Measurements from ENCODE around the gene LRRC53.

Gene LRRC53

GRCh38 chr1:74486036-74486435 lies 26.4 kb downstream of the LRRC53 start:
- DNase-seq, result no peak

GRCh38 chr1:74485622-74486021 lies 26.8 kb downstream of the LRRC53 start:
- DNase-seq, result no peak

- DNase-seq, result no peak
These were observed 30.8 kb downstream of the LRRC53 start for GRCh38 chr1:74481607-74482006.

GRCh38 chr1:74480068-74480467 lies 32.3 kb downstream of the LRRC53 start:
- DNase-seq, result no peak

GRCh38 chr1:74478979-74479378 lies 33.4 kb downstream of the LRRC53 start:
- no peak for DNase-seq

GRCh38 chr1:74474585-74474984 lies 37.8 kb downstream of the LRRC53 start:
- no peak for DNase-seq

GRCh38 chr1:74471470-74471869 lies 40.9 kb downstream of the LRRC53 start:
- DNase-seq, result no peak

GRCh38 chr1:74470936-74471335 lies 41.5 kb downstream of the LRRC53 start:
- no peak for DNase-seq

GRCh38 chr1:74470251-74470650 lies 42.2 kb downstream of the LRRC53 start:
- DNase-seq, result no peak

GRCh38 chr1:74468982-74469603 lies 43.3 kb downstream of the LRRC53 start:
- DNase-seq, result peak; percentile 29

- DNase-seq, result no peak
These were observed 44.5 kb downstream of the LRRC53 start for GRCh38 chr1:74467786-74468377.

GRCh38 chr1:74465193-74465681 lies 47.2 kb downstream of the LRRC53 start:
- no peak for DNase-seq

- DNase-seq, result no peak
These were observed 48.4 kb downstream of the LRRC53 start for GRCh38 chr1:74464037-74464436.

- DNase-seq, result peak; percentile 66
These were observed 49.0 kb downstream of the LRRC53 start for GRCh38 chr1:74463333-74463988.

- DNase-seq, result no peak
These were observed 55.2 kb downstream of the LRRC53 start for GRCh38 chr1:74457253-74457652.

- DNase-seq, result no peak
These were observed 57.0 kb downstream of the LRRC53 start for GRCh38 chr1:74455390-74455789.

GRCh38 chr1:74453277-74453676 lies 59.1 kb downstream of the LRRC53 start:
- no peak for DNase-seq

- no peak for DNase-seq
These were observed 60.4 kb downstream of the LRRC53 start for GRCh38 chr1:74452035-74452434.

- DNase-seq, result no peak
These were observed 75.4 kb downstream of the LRRC53 start for GRCh38 chr1:74437035-74437434.

- DNase-seq, result no peak
These were observed 76.3 kb downstream of the LRRC53 start for GRCh38 chr1:74436078-74436477.

- DNase-seq, result no peak
These were observed 78.1 kb downstream of the LRRC53 start for GRCh38 chr1:74434321-74434720.

GRCh38 chr1:74432325-74432724 lies 80.1 kb downstream of the LRRC53 start:
- no peak for DNase-seq

- no peak for DNase-seq
These were observed 80.9 kb downstream of the LRRC53 start for GRCh38 chr1:74431531-74431930.

GRCh38 chr1:74430342-74430934 lies 82.0 kb downstream of the LRRC53 start:
- DNase-seq, result no peak

Measured in activated CD4-positive, alpha-beta T cell treated with anti-CD3 and anti-CD28 coated beads, Interleukin-2, Interleukin-6, amounts not matched to agents 100 ng/mL and 50 ng/mL, durations not matched to agents 16 hours and 8 hours (primary cell).